Measurements from ENCODE around the gene PROB1.
A peak's percentile ranks its signal among the peaks of the same experiment; 100 is the strongest.

Gene PROB1

DNA sequence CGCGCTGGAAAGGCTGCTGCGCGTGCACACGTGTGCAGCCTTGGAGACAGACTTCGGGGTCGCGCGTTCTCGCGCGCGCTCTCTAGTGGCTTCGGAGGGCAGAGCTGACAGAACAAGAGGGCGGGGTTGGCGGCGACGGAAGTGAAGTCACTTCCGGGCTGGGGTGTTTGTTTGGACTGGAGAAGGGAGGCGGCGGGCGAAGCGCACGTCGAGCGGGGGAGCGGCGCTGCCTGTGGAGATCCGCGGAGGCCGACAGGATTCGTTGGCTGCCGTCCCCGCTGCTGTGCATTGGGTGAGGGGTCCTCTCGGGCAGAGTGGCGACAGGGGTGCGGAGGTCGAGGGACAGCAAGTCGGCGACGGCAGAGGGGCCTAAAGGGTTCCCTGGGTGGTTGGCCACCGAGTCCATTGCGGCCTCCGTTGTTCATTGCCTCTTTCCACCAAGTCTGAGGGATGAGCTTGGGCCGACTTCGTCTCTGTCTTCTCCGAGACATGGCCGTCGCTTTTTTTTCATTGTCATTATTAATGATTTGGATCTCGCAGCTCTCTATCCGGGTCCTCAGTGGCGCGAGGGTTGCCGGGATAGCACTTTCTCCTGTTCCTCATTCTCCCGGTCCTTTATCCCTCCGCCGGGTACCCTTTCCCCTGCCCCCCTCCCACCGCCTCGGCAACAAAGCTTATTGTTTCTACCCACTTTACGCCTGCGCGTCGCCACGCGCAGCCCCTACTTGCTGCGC is 53.0 kb downstream of the PROB1 start, which contains the start of gene PAIP2:
Gene PAIP2 (plus strand): TSS at position 166 of the 734 bp plus-strand sequence. CDS start 21,931 bp downstream, outside the sequence.
- DNase-seq (ENCODE audit: low read depth in 2 of 2): peak; percentile 95

DNA sequence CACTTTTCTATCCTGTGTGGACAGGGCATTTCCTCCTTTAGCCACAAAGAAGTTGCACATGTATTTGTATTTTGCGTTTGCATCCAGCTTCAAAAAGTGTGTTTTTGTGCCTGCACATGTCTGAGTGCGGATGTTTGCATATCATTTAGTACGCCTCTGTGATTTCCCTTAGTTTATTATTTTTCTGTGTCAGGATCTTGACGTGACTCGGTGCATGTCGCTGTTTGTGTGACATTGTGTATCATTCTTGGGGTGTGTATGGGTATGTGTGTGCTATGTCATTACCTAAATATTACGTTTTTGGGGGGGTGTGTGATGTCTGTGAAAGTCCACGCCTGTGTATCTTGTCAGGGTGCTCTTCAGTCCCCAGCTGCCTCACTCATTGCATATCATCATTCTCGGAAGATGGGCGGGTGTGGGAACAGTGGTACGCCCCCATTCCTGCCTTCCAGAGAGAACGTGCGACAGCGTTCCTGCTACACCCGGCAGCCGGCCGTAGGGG is 53.7 kb downstream of the PROB1 start:
- DNase-seq (ENCODE audit: low read depth in 2 of 2): no peak
